Liver (tissue), 9 donors: ENCODE data around the gene APBB3. TPM values are rescaled to one million over a fixed set of nuclear protein-coding genes. Genes with fewer than 3 reads are reported as not detected.
A peak's percentile ranks its signal among the peaks of the same experiment; 100 is the strongest.

Experiments used
- DNase-seq: peaks from one replicate; pipeline ENCODE4 v3.0.0-alpha.2; 2017; ENCODE audit warnings: low spot score
- H3K27ac ChIP-seq, 2 donors: one replicate each; pipeline ENCODE4 v1.7.0; 2013; ENCODE audit warnings: inconsistent platforms in 2 of 2, low read length in 2 of 2, control low read depth in 1 of 2, low read depth in 1 of 2, mild to moderate bottlenecking in 1 of 2
- H3K27me3 ChIP-seq, 4 donors: one replicate each; pipeline versions ENCODE4 v1.6.1 to v1.7.0; 2013; ENCODE audit warnings: low read length in 3 of 4, inconsistent platforms in 1 of 4, mild to moderate bottlenecking in 1 of 4, moderate library complexity in 1 of 4; ENCODE audit not compliant: control insufficient read depth in 4 of 4, insufficient read depth in 4 of 4
- H3K36me3 ChIP-seq, 4 donors: one replicate each; pipeline versions ENCODE4 v1.6.1 to v1.7.0; 2013; ENCODE audit warnings: low read length in 3 of 4, mild to moderate bottlenecking in 3 of 4, low read depth in 1 of 4, moderate library complexity in 1 of 4; ENCODE audit not compliant: control insufficient read depth in 4 of 4, insufficient read depth in 3 of 4
- H3K4me1 ChIP-seq, 4 donors: one replicate each; pipeline versions ENCODE4 v1.6.1 to v1.7.0; 2013; ENCODE audit warnings: low read length in 3 of 4, mild to moderate bottlenecking in 3 of 4, moderate library complexity in 1 of 4; ENCODE audit not compliant: control insufficient read depth in 4 of 4, insufficient read depth in 4 of 4
- H3K4me3 ChIP-seq, 3 donors: one replicate each; pipeline versions ENCODE4 v1.6.1 to v1.7.0; 2013; ENCODE audit warnings: low read length in 3 of 3, control low read depth in 1 of 3, low read depth in 1 of 3, mild to moderate bottlenecking in 1 of 3
- H3K9ac ChIP-seq, 2 donors: one replicate each; pipeline ENCODE4 v1.7.0; 2013; ENCODE audit warnings: low read length in 2 of 2, mild to moderate bottlenecking in 2 of 2, moderate library complexity in 2 of 2, control low read depth in 1 of 2, low read depth in 1 of 2
- H3K9me3 ChIP-seq, 4 donors: one replicate each; pipeline versions ENCODE4 v1.6.1 to v1.7.0; 2013; ENCODE audit warnings: low read length in 3 of 4; ENCODE audit not compliant: control insufficient read depth in 4 of 4
- EGR1 ChIP-seq, 2 donors: IDR thresholded peaks; 2 replicates each; pipeline ENCODE4 v1.6.1; 2016 to 2018; ENCODE audit warnings: antibody characterized with exemption in 2 of 2, low read depth in 2 of 2
- FOXA1 ChIP-seq: IDR thresholded peaks from 2 replicates; pipeline ENCODE4 v1.6.1; 2016; ENCODE audit warnings: antibody characterized with exemption
- FOXA2 ChIP-seq: IDR thresholded peaks from 2 replicates; pipeline ENCODE4 v1.6.1; 2016; ENCODE audit warnings: antibody characterized with exemption
- GABPA ChIP-seq, 2 donors: IDR thresholded peaks in 1 of 2; conservative IDR thresholded peaks in 1 of 2; 2 replicates each; pipeline ENCODE4 v1.6.1; 2016; ENCODE audit warnings: antibody characterized with exemption in 2 of 2, mild to moderate bottlenecking in 1 of 2, moderate library complexity in 1 of 2
- HNF4A ChIP-seq, 2 donors: conservative IDR thresholded peaks; 2 replicates each; pipeline ENCODE4 v1.6.1; 2016; ENCODE audit warnings: antibody characterized with exemption in 2 of 2, mild to moderate bottlenecking in 2 of 2
- HNF4G ChIP-seq: IDR thresholded peaks from 2 replicates; pipeline ENCODE4 v1.6.1; 2016; ENCODE audit warnings: antibody characterized with exemption
- JUND ChIP-seq, 2 donors: IDR thresholded peaks; 2 replicates each; pipeline ENCODE4 v1.6.1; 2016; ENCODE audit warnings: antibody characterized with exemption in 2 of 2
- NR2F2 ChIP-seq: IDR thresholded peaks from 2 replicates; pipeline ENCODE4 v1.6.1; 2016; ENCODE audit warnings: antibody characterized with exemption
- RAD21 ChIP-seq, 2 donors: IDR thresholded peaks; 2 replicates each; pipeline ENCODE4 v1.6.1; 2016; ENCODE audit warnings: antibody characterized with exemption in 2 of 2, mild to moderate bottlenecking in 2 of 2
- RXRA ChIP-seq, 2 donors: IDR thresholded peaks; 2 replicates each; pipeline ENCODE4 v1.6.1; 2017 to 2018; ENCODE audit warnings: antibody characterized with exemption in 2 of 2, mild to moderate bottlenecking in 1 of 2
- SP1 ChIP-seq: IDR thresholded peaks from 2 replicates; pipeline ENCODE4 v1.6.1; 2018; ENCODE audit warnings: antibody characterized with exemption, mild to moderate bottlenecking
- TAF1 ChIP-seq: conservative IDR thresholded peaks from 2 replicates; pipeline ENCODE4 v1.6.1; 2016; ENCODE audit warnings: antibody characterized with exemption, mild to moderate bottlenecking
- YY1 ChIP-seq: IDR thresholded peaks from 2 replicates; pipeline ENCODE4 v1.6.1; 2016; ENCODE audit warnings: antibody characterized with exemption, mild to moderate bottlenecking
- WGBS: extraction: QIAGEN DNeasy Blood & Tissue Kit; methylation state at CpG from one replicate; pipeline ENCODE4 v1.1.7; 2013; 5-methylcytosine and 5-hydroxymethylcytosine counted together
- polyA plus RNA-seq, 2 donors: library from polyadenylated mRNA; stranded (reverse) in 1 of 2; unstranded in 1 of 2; fragments of 200-250 nt in 1 of 2; fragments of >200 nt in 1 of 2; fragmentation: Nextera tagmentation in 1 of 2; extraction: Ambion mirVana in 1 of 2; gene quantifications; one replicate each; pipeline versions ENCODE4 v1.2.1 to v1.2.3, GENCODE V29; 2013 to 2015
- total RNA-seq, 2 donors: library from RNA; depleted of rRNA; stranded (reverse); fragments of >200 nt; gene quantifications; one replicate each; pipeline ENCODE4 v1.2.3, GENCODE V29; 2014
- TF ChIP-seq, protein P1 (sequence below): IDR thresholded peaks from 2 replicates; pipeline ENCODE4 v1.6.1; 2016; ENCODE audit warnings: antibody characterized with exemption
- TF ChIP-seq, protein P2 (sequence below): IDR thresholded peaks from 2 replicates; pipeline ENCODE4 v1.6.1; 2016; ENCODE audit warnings: antibody characterized with exemption
- TF ChIP-seq, protein P3 (sequence below): fragments of 150-350 bp; IDR thresholded peaks from 2 replicates; pipeline ENCODE4 v1.5.1; 2017; ENCODE audit warnings: improper control_type of control experiment, low read depth, low read length; ENCODE audit not compliant: missing input control
- TF ChIP-seq, protein P4 (sequence below): IDR thresholded peaks from 2 replicates; pipeline ENCODE4 v1.6.1; 2016; ENCODE audit warnings: antibody characterized with exemption, mild to moderate bottlenecking
- TF ChIP-seq, protein P5 (sequence below): IDR thresholded peaks from 2 replicates; pipeline ENCODE4 v1.6.1; 2016; ENCODE audit warnings: antibody characterized with exemption
- donor health status: healthy.
- donor health status: healthy.
- donor health status: healthy.
- donor health status: healthy.
- donor health status: healthy.

Gene APBB3
- total and polyA plus RNA-seq, 4 donors: 4.6 to 40.5 (median 19.6) TPM

DNA sequence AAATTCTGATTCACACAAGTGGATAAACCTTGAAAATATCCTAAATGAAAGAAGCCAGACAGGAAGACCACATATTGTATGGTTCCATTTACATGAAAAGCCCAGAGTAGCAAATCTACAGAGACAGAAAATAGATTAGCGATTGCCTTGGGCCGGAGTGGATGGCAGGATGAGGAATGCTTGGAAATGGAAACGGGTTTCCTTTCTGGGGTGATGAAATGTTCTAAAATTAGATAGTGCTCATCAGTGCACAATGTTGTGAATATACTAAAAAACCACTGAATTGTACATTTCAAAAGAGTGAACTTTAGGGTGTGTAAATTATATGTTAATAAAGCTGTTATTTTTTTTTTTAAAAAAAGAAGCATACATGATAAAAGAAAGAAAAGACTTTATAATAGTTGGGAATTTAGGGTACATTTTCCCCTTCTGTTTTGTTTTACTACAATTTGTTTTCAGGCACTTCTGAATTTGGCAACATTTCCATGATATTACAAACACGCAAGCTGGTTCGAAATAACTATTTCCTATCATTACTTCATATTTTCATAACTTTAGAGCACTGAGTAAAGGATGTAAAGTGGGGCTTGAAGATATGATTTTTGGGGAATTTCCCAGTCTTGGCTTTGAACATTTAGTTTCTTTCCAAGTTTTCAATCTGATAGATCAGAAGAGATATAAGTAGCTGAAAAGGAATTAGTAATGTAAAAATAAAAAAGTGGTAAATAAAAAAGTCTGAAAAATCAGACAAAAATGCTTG is 24.1 kb upstream of the APBB3 start:
- H3K27ac ChIP-seq: peak overlapping the region; percentile 20 to 52
- no peaks in the 10 kb centered on the region for H3K27me3 ChIP-seq
- DNase-seq: no peak
- no peaks in the 10 kb centered on the region for H3K36me3 ChIP-seq
- TF ChIP-seq, protein P1, sequence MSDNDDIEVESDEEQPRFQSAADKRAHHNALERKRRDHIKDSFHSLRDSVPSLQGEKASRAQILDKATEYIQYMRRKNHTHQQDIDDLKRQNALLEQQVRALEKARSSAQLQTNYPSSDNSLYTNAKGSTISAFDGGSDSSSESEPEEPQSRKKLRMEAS: no peak
- no peak for TF ChIP-seq GABPA (IDR thresholded peaks at IDR 0.05 in 1 of 2, conservative IDR thresholded peaks at IDR 0.05 in 1 of 2)
- TF ChIP-seq JUND (IDR thresholded peaks at IDR 0.05): no peak
- TF ChIP-seq RAD21 (IDR thresholded peaks at IDR 0.05): no peak
- TF ChIP-seq, protein P2, sequence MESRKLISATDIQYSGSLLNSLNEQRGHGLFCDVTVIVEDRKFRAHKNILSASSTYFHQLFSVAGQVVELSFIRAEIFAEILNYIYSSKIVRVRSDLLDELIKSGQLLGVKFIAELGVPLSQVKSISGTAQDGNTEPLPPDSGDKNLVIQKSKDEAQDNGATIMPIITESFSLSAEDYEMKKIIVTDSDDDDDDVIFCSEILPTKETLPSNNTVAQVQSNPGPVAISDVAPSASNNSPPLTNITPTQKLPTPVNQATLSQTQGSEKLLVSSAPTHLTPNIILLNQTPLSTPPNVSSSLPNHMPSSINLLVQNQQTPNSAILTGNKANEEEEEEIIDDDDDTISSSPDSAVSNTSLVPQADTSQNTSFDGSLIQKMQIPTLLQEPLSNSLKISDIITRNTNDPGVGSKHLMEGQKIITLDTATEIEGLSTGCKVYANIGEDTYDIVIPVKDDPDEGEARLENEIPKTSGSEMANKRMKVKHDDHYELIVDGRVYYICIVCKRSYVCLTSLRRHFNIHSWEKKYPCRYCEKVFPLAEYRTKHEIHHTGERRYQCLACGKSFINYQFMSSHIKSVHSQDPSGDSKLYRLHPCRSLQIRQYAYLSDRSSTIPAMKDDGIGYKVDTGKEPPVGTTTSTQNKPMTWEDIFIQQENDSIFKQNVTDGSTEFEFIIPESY: no peak
- TF ChIP-seq EGR1 (IDR thresholded peaks at IDR 0.05; ENCODE audit: low read depth in 2 of 2): no peak
- no peak for TF ChIP-seq FOXA1
- TF ChIP-seq SP1: no peak
- TF ChIP-seq, protein P3, sequence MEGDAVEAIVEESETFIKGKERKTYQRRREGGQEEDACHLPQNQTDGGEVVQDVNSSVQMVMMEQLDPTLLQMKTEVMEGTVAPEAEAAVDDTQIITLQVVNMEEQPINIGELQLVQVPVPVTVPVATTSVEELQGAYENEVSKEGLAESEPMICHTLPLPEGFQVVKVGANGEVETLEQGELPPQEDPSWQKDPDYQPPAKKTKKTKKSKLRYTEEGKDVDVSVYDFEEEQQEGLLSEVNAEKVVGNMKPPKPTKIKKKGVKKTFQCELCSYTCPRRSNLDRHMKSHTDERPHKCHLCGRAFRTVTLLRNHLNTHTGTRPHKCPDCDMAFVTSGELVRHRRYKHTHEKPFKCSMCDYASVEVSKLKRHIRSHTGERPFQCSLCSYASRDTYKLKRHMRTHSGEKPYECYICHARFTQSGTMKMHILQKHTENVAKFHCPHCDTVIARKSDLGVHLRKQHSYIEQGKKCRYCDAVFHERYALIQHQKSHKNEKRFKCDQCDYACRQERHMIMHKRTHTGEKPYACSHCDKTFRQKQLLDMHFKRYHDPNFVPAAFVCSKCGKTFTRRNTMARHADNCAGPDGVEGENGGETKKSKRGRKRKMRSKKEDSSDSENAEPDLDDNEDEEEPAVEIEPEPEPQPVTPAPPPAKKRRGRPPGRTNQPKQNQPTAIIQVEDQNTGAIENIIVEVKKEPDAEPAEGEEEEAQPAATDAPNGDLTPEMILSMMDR: no peak
- no peak for TF ChIP-seq RXRA (IDR thresholded peaks at IDR 0.05)
- TF ChIP-seq, protein P4, sequence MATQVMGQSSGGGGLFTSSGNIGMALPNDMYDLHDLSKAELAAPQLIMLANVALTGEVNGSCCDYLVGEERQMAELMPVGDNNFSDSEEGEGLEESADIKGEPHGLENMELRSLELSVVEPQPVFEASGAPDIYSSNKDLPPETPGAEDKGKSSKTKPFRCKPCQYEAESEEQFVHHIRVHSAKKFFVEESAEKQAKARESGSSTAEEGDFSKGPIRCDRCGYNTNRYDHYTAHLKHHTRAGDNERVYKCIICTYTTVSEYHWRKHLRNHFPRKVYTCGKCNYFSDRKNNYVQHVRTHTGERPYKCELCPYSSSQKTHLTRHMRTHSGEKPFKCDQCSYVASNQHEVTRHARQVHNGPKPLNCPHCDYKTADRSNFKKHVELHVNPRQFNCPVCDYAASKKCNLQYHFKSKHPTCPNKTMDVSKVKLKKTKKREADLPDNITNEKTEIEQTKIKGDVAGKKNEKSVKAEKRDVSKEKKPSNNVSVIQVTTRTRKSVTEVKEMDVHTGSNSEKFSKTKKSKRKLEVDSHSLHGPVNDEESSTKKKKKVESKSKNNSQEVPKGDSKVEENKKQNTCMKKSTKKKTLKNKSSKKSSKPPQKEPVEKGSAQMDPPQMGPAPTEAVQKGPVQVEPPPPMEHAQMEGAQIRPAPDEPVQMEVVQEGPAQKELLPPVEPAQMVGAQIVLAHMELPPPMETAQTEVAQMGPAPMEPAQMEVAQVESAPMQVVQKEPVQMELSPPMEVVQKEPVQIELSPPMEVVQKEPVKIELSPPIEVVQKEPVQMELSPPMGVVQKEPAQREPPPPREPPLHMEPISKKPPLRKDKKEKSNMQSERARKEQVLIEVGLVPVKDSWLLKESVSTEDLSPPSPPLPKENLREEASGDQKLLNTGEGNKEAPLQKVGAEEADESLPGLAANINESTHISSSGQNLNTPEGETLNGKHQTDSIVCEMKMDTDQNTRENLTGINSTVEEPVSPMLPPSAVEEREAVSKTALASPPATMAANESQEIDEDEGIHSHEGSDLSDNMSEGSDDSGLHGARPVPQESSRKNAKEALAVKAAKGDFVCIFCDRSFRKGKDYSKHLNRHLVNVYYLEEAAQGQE: no peak
- TF ChIP-seq HNF4A (conservative IDR thresholded peaks at IDR 0.05): no peak
- no peak for TF ChIP-seq YY1
- no peak for TF ChIP-seq FOXA2
- TF ChIP-seq, protein P5, sequence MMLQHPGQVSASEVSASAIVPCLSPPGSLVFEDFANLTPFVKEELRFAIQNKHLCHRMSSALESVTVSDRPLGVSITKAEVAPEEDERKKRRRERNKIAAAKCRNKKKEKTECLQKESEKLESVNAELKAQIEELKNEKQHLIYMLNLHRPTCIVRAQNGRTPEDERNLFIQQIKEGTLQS: no peak
- TF ChIP-seq NR2F2: no peak
- TF ChIP-seq TAF1: no peak
- no peak for TF ChIP-seq HNF4G
- no peak overlapping the region for H3K4me3 ChIP-seq
- 70% methylated on average over 5 of the region's 5 CpGs for WGBS
- no peak overlapping the region for H3K9ac ChIP-seq
- no peaks in the 10 kb centered on the region for H3K9me3 ChIP-seq
- no peaks in the 10 kb centered on the region for H3K4me1 ChIP-seq
